Esophagus muscularis mucosa (tissue), 3 donors: ENCODE results near the gene NDRG4.

Source experiments
- CTCF ChIP-seq, 3 experiments: fragments of 200-600 bp in 2 of 3; fragments of 450-650 bp in 1 of 3; sonication (generic) in 2 of 3; IDR thresholded peaks; one replicate each; pipeline ENCODE4 v1.5.1; 2017 to 2019; ENCODE audit warnings: antibody characterized with exemption in 3 of 3, mild to moderate bottlenecking in 2 of 3, moderate library complexity in 1 of 3
- POLR2A ChIP-seq: fragments of 450-650 bp; IDR thresholded peaks from one replicate; pipeline ENCODE4 v1.6.1; 2017; ENCODE audit warnings: antibody characterized with exemption, moderate library complexity, mild to moderate bottlenecking, low read depth
- POLR2AphosphoS5 ChIP-seq, 2 donors: sonication (generic); formaldehyde crosslinking; IDR thresholded peaks; one replicate each; pipeline ENCODE4 v1.6.1; 2017; ENCODE audit warnings: antibody characterized with exemption in 2 of 2

DNA sequence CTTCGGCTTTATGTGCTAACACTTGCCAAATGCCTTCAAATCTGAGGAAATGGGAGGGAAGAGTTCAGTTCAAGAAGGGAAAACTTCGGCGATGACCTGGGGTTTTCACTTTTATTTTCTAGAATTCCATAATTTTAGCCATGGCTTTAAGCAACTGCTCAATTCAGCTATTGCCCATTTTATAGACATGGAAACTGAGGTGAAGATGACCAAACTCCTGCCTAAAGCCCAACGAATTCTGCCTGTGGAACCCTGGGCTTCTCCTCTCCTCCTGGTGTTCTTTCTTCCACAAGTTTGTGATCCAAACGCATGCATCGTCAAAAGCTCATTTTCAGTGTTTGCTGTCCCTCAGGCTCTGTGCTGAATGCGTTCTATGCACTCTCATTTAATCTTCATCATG lies 49.4 kb upstream of the NDRG4 start:
- TF ChIP-seq CTCF (IDR thresholded peaks at IDR 0.05) (no peak), POLR2AphosphoS5 (IDR thresholded peaks at IDR 0.05) (no peak), POLR2A (no peak)
